Skeletal muscle tissue (tissue), 4 donors: ENCODE data around the gene MFSD6. TPM values are rescaled to one million over a fixed set of nuclear protein-coding genes. Genes with fewer than 3 reads are reported as not detected.

Source experiments
- H3K27ac ChIP-seq: one replicate; pipeline ENCODE4 v1.7.0; 2013; ENCODE audit warnings: mild to moderate bottlenecking, low read depth, low read length, inconsistent platforms
- H3K27me3 ChIP-seq, 3 donors: one replicate each; pipeline ENCODE4 v1.7.0; 2013; ENCODE audit warnings: low read length in 3 of 3; ENCODE audit not compliant: control insufficient read depth in 3 of 3, insufficient read depth in 3 of 3
- H3K36me3 ChIP-seq, 3 donors: one replicate each; pipeline ENCODE4 v1.7.0; 2013; ENCODE audit warnings: low read length in 3 of 3; ENCODE audit not compliant: control insufficient read depth in 3 of 3, insufficient read depth in 3 of 3
- H3K4me1 ChIP-seq, 3 donors: one replicate each; pipeline ENCODE4 v1.7.0; 2013; ENCODE audit warnings: low read length in 3 of 3, mild to moderate bottlenecking in 3 of 3; ENCODE audit not compliant: control insufficient read depth in 3 of 3, insufficient read depth in 3 of 3
- H3K4me3 ChIP-seq, 3 donors: one replicate each; pipeline ENCODE4 v1.7.0; 2013; ENCODE audit warnings: low read length in 3 of 3
- H3K9ac ChIP-seq, 3 donors: one replicate each; pipeline ENCODE4 v1.7.0; 2013; ENCODE audit warnings: low read length in 3 of 3, mild to moderate bottlenecking in 3 of 3, moderate library complexity in 2 of 3, low read depth in 1 of 3
- H3K9me3 ChIP-seq, 3 donors: one replicate each; pipeline ENCODE4 v1.7.0; 2013; ENCODE audit warnings: low read length in 3 of 3; ENCODE audit not compliant: control insufficient read depth in 3 of 3
- total RNA-seq: library from RNA; depleted of rRNA; stranded (reverse); fragments of >200 nt; gene quantifications from one replicate; pipeline ENCODE4 v1.2.3, GENCODE V29; 2014
- donor health status: Osteomylitis.

Gene MFSD6
- total RNA-seq, 1 donor from 2014 or later: 8.4 TPM

DNA sequence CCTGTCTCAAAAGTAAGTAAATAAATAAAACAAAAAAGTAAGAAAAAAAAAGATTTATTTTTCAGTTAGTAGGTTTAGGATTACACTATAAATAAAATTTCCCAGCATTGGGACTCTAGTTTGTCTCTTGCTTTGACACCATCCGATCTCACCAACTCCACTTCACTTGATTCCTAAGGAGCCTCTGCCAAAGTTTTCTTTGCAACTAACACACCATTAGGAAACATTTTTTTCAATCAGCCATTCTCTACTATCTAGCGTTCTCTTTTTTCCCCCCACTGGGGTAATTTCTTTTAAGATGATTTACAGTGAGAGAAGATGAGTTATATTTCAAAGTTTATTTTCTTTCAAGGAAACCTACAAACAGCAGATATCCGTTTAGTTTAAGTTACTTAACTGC is 136.9 kb downstream of the MFSD6 start:
- Histone ChIP-seq H3K27me3 (no peaks in the 10 kb centered on the region), H3K27ac (no peak overlapping the region), H3K9ac (peak overlapping the region in 1 of 3 donors; percentile 54), H3K4me3 (no peak overlapping the region), H3K36me3 (no peaks in the 10 kb centered on the region), H3K9me3 (peaks cover 0 to 5% (median 2%) of the 10 kb centered on the region in 3 donors), H3K4me1 (no peaks in the 10 kb centered on the region)

DNA sequence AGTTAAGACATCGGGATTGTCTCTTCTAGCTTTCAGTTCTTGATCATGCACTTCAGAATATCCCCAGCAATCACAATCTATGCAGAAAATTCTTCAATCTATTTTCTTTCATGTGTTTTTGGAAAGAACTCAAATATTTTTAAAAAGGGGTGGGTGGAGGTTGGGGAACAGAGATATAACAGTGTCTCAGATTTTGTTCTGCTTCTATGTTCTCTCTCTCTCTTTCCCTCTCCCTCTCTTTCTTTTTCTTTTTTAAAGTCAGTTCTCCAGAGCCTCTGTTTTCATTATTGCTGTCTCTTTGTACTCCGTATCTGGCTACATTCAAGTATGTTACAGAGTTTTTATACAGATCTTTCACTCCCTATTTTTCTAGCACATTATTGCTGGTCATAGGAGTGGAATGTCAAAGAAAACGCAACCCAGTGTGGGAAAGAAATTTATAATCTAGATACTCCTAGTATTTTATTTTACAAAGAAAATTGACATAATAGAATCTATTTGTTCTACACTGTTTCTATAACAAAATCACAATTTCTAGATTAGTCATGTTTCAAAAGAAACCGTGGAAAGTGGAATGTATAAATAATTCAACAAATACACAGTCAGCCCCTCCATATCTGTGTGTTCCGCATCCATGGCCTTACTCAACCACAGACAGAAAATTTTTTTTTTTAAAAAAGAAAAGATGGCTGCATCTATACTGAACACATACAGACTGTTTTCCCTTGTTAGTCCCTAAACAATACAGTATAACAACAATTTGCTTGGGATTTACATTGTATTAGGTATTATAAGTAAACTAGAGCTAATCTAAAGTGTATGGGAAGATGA is 137.6 kb downstream of the MFSD6 start:
- H3K4me1 ChIP-seq: no peaks in the 10 kb centered on the region
- H3K9me3 ChIP-seq: no peaks in the 10 kb centered on the region
- no peak overlapping the region for H3K4me3 ChIP-seq
- peak overlapping the region in 1 of 3 donors; percentile 54 for H3K9ac ChIP-seq
- H3K27ac ChIP-seq: no peak overlapping the region
- H3K27me3 ChIP-seq: no peaks in the 10 kb centered on the region
- no peaks in the 10 kb centered on the region for H3K36me3 ChIP-seq

DNA sequence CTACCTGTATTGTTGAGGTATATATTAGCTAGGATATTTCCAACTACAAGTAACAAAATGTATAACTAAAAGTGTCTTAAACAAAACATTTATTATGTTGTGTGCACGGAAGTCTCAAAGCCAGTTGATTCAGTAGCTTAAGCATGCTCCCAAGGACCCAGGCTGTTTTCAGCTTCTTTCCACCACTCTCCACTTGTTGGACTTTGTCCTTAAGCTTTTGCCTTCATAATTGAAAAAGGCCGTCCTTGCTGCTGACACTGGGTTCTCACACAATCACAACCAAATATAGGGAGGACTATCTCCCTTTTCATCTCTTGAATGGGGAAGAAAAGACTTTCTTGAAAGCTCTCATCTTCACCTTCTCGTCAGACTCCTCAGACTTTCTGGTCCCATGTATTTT is 138.6 kb downstream of the MFSD6 start:
- H3K4me1 ChIP-seq: no peaks in the 10 kb centered on the region

DNA sequence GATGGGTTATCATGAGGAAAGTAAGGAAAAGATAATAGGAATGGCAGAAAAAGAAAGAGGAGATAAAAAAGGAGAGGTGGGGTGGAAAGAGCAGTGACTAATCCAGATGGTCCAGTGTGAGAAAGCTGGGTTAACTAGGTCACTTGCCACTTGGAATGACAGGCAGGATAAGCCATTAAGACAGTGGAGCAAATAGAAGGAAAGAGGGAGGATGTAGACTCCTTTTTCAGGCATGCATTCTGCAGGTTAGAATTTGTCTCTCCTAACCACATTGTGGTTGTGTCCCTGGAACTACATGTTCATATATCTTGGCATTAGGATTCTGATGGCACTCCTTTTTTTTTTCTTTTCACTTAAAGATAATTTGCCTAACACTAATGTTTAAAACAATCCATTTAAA is 139.7 kb downstream of the MFSD6 start:
- Histone ChIP-seq H3K4me1 (no peaks in the 10 kb centered on the region), H3K9ac (no peak overlapping the region), H3K4me3 (no peak overlapping the region), H3K27ac (no peak overlapping the region), H3K9me3 (no peaks in the 10 kb centered on the region), H3K27me3 (no peaks in the 10 kb centered on the region), H3K36me3 (no peaks in the 10 kb centered on the region)

More for the DNA sequence above, 138.6 kb downstream of the MFSD6 start:
- Histone ChIP-seq H3K4me3 (no peak overlapping the region), H3K9me3 (no peaks in the 10 kb centered on the region), H3K27me3 (no peaks in the 10 kb centered on the region), H3K27ac (no peak overlapping the region), H3K9ac (no peak overlapping the region), H3K36me3 (no peaks in the 10 kb centered on the region)

DNA sequence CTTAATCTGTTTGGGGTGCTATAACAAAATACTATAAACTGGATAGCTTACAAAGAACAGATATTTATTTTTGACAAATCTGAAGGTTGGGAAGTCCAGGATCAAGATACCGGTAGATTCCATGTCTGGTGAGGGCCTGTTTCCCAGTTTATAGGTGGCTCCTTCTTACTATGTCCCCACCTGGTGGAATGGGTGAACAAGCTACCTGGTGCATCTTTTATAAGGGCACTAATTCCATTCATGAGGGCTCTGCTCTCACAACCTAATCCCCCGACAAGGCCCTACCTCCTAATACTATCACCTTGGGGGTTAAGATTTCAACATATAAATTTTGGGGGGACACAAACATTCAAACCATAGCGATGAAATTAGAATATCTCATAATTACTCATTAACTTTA is 142.0 kb downstream of the MFSD6 start:
- Histone ChIP-seq H3K27me3 (no peaks in the 10 kb centered on the region), H3K9ac (no peak overlapping the region), H3K4me3 (no peak overlapping the region), H3K4me1 (no peaks in the 10 kb centered on the region), H3K27ac (no peak overlapping the region), H3K9me3 (no peaks in the 10 kb centered on the region), H3K36me3 (no peaks in the 10 kb centered on the region)

Other genes starting within 250 kb of the MFSD6 start
- 26.1 TPM for gene HIBCH, start 88.5 kb upstream of the MFSD6 start, total RNA-seq
- 8.4 TPM for gene INPP1, start 64.8 kb upstream of the MFSD6 start, total RNA-seq
- 7.8 TPM for gene NEMP2, start 126.4 kb downstream of the MFSD6 start, total RNA-seq
- 128 TPM for gene NAB1, start 240.7 kb downstream of the MFSD6 start, total RNA-seq